OCI-LY3 (cell line): Measurements from ENCODE around the gene HAUS6.

Source experiments
- EZH2phosphoT487 ChIP-seq: fragments of 200-600 bp; shearing (Covaris generic); IDR thresholded peaks from 2 replicates; pipeline ENCODE4 v1.6.1; 2018; ENCODE audit warnings: antibody characterized with exemption, mixed run types, low read depth
- TF ChIP-seq, protein P1 (sequence below): fragments of 200-600, 300-600 bp; sonication (generic); IDR thresholded peaks from 2 replicates; pipeline ENCODE4 v1.5.1; 2014; ENCODE audit warnings: antibody characterized with exemption, low read length, low read depth

DNA sequence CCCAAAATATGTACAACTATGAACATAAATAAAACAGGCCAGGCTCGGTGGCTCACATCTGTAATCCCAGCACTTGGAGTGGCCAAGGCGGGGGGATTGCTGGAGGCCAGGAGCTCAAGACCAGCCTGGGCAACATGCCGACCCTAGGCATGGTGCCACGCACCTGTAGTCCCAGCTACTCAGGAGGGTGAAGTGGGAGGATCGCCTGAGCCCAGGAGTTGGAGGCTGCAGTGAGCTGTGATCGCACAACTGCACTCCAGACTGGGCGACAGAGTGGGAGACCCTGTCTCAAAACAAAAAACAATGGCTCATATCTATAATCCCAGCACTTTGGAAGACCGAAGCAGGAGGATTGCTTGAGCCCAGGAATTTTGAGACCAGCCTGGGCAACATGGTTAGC is 1.5 kb downstream of the HAUS6 start:
- TF ChIP-seq, protein P1, sequence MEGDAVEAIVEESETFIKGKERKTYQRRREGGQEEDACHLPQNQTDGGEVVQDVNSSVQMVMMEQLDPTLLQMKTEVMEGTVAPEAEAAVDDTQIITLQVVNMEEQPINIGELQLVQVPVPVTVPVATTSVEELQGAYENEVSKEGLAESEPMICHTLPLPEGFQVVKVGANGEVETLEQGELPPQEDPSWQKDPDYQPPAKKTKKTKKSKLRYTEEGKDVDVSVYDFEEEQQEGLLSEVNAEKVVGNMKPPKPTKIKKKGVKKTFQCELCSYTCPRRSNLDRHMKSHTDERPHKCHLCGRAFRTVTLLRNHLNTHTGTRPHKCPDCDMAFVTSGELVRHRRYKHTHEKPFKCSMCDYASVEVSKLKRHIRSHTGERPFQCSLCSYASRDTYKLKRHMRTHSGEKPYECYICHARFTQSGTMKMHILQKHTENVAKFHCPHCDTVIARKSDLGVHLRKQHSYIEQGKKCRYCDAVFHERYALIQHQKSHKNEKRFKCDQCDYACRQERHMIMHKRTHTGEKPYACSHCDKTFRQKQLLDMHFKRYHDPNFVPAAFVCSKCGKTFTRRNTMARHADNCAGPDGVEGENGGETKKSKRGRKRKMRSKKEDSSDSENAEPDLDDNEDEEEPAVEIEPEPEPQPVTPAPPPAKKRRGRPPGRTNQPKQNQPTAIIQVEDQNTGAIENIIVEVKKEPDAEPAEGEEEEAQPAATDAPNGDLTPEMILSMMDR, result no peak
- TF ChIP-seq EZH2phosphoT487, result no peak
